H9 (cell line): Measurements from ENCODE around the gene DOLPP1. TPM values are rescaled to one million over a fixed set of nuclear protein-coding genes. Genes with fewer than 3 reads are reported as not detected.

ENCODE experiments used
- DNase-seq: peaks from one replicate; pipeline ENCODE4 v3.0.0-alpha.2; 2017
- H2AFZ ChIP-seq: one replicate; pipeline ENCODE4 v1.6.1; 2013; ENCODE audit warnings: mild to moderate bottlenecking, low read length, control low read depth, moderate library complexity
- H2AK5ac ChIP-seq: 2 replicates; pipeline ENCODE4 v1.6.1; 2013; ENCODE audit warnings: low read length, control low read depth, mixed read lengths; ENCODE audit not compliant: insufficient read length
- H2BK120ac ChIP-seq: one replicate; pipeline ENCODE4 v1.6.1; 2013; ENCODE audit warnings: low read depth, mild to moderate bottlenecking, low read length, control low read depth, inconsistent platforms; ENCODE audit not compliant: poor library complexity, severe bottlenecking
- H2BK12ac ChIP-seq: 2 replicates; pipeline ENCODE4 v1.6.1; 2013; ENCODE audit warnings: low read length, control low read depth, mixed read lengths, low read depth; ENCODE audit not compliant: insufficient read length
- H2BK15ac ChIP-seq: 2 replicates; pipeline ENCODE4 v1.6.1; 2013; ENCODE audit warnings: low read depth, low read length, control low read depth
- H2BK20ac ChIP-seq: one replicate; pipeline ENCODE4 v1.6.1; 2013; ENCODE audit warnings: low read depth, mild to moderate bottlenecking, low read length, control low read depth, inconsistent platforms; ENCODE audit not compliant: poor library complexity, severe bottlenecking
- H2BK5ac ChIP-seq: 2 replicates; pipeline ENCODE4 v1.6.1; 2013; ENCODE audit warnings: low read length, control low read depth, mixed read lengths; ENCODE audit not compliant: insufficient read length
- H3K14ac ChIP-seq: 2 replicates; pipeline ENCODE4 v1.6.1; 2013; ENCODE audit warnings: low read length, control low read depth; ENCODE audit not compliant: insufficient read depth
- H3K18ac ChIP-seq: 2 replicates; pipeline ENCODE4 v1.6.1; 2013; ENCODE audit warnings: low read depth, mild to moderate bottlenecking, mixed read lengths, low read length, control low read depth; ENCODE audit not compliant: insufficient read length
- H3K23ac ChIP-seq: 2 replicates; pipeline ENCODE4 v1.6.1; 2013; ENCODE audit warnings: low read length, control low read depth, mixed read lengths, low read depth; ENCODE audit not compliant: insufficient read length
- H3K23me2 ChIP-seq: 2 replicates; pipeline ENCODE4 v1.6.1; 2013; ENCODE audit warnings: low read depth, mild to moderate bottlenecking, mixed read lengths, low read length, control low read depth; ENCODE audit not compliant: insufficient read length, poor library complexity, severe bottlenecking
- H3K27ac ChIP-seq: 2 replicates; pipeline ENCODE4 v1.5.1; 2013; ENCODE audit warnings: low read length, control low read depth, mixed read lengths, low read depth; ENCODE audit not compliant: insufficient read length
- H3K27me3 ChIP-seq: 2 replicates; pipeline ENCODE4 v1.6.1; 2013; ENCODE audit warnings: low read length, control low read depth, inconsistent platforms; ENCODE audit not compliant: insufficient read depth
- H3K4ac ChIP-seq: 2 replicates; pipeline ENCODE4 v1.6.1; 2013; ENCODE audit warnings: low read depth, mild to moderate bottlenecking, control low read depth, inconsistent platforms, low read length, moderate library complexity
- H3K4me1 ChIP-seq: 2 replicates; pipeline ENCODE4 v1.6.1; 2013; ENCODE audit warnings: low read length, control low read depth, inconsistent platforms; ENCODE audit not compliant: insufficient read depth
- H3K4me2 ChIP-seq: 2 replicates; pipeline ENCODE4 v1.6.1; 2013; ENCODE audit warnings: low read length, control low read depth, mixed read lengths; ENCODE audit not compliant: insufficient read length, insufficient read depth
- H3K56ac ChIP-seq: 2 replicates; pipeline ENCODE4 v1.6.1; 2013; ENCODE audit warnings: low read depth, mild to moderate bottlenecking, mixed read lengths, low read length, control low read depth; ENCODE audit not compliant: insufficient read length
- H3K79me1 ChIP-seq: 2 replicates; pipeline ENCODE4 v1.6.1; 2013; ENCODE audit warnings: low read depth, mild to moderate bottlenecking, moderate library complexity, low read length, control low read depth, inconsistent platforms; ENCODE audit not compliant: insufficient read depth, poor library complexity, severe bottlenecking
- H3K79me2 ChIP-seq: 2 replicates; pipeline ENCODE4 v1.6.1; 2013; ENCODE audit warnings: low read length, control low read depth, inconsistent platforms; ENCODE audit not compliant: insufficient read depth
- H3K9ac ChIP-seq: 2 replicates; pipeline ENCODE4 v1.6.1; 2013; ENCODE audit warnings: low read length, control low read depth, mixed read lengths; ENCODE audit not compliant: insufficient read length; ENCODE audit errors: extremely low read depth
- H3K9me3 ChIP-seq: one replicate; pipeline ENCODE4 v1.6.1; 2013; ENCODE audit warnings: low read depth, low read length, inconsistent platforms; ENCODE audit not compliant: control insufficient read depth
- H3T11ph ChIP-seq: one replicate; pipeline ENCODE4 v1.6.1; 2013; ENCODE audit warnings: mild to moderate bottlenecking, low read length, control low read depth, inconsistent platforms
- H4K20me1 ChIP-seq: one replicate; pipeline ENCODE4 v1.6.1; 2013; ENCODE audit not compliant: control insufficient read depth, insufficient read length, insufficient read depth
- H4K5ac ChIP-seq: 2 replicates; pipeline ENCODE4 v1.6.1; 2013; ENCODE audit warnings: low read depth, mild to moderate bottlenecking, mixed read lengths, low read length, control low read depth; ENCODE audit not compliant: insufficient read length
- H4K8ac ChIP-seq: replicated peaks from 2 replicates; pipeline ENCODE4 v1.6.1; 2013; ENCODE audit warnings: low read length, control low read depth, mixed read lengths, low read depth; ENCODE audit not compliant: insufficient read length
- H4K91ac ChIP-seq: 2 replicates; pipeline ENCODE4 v1.6.1; 2013; ENCODE audit warnings: low read depth, mild to moderate bottlenecking, moderate library complexity, mixed read lengths, low read length, control low read depth; ENCODE audit not compliant: insufficient read length
- H3K27ac Mint-ChIP-seq, 3 experiments: 2 replicates in 2 of 3; 3 replicates in 1 of 3; pipeline ENCODE4 v1.8.0; 2020 to 2021; ENCODE audit warnings: mixed read lengths in 3 of 3, mild to moderate bottlenecking in 1 of 3, moderate library complexity in 1 of 3
- H3K27me3 Mint-ChIP-seq: 2 replicates; pipeline ENCODE4 v1.8.0; 2021; ENCODE audit warnings: low read depth, mild to moderate bottlenecking, moderate library complexity, mixed read lengths
- H3K36me3 Mint-ChIP-seq, 3 experiments: 2 replicates in 2 of 3; 3 replicates in 1 of 3; pipeline ENCODE4 v1.8.0; 2020 to 2021; ENCODE audit warnings: low read depth in 3 of 3, mixed read lengths in 3 of 3; ENCODE audit not compliant: insufficient read depth in 1 of 3
- H3K4me1 Mint-ChIP-seq, 2 experiments: 2 replicates each; pipeline ENCODE4 v1.8.0; 2020; ENCODE audit warnings: mixed read lengths in 2 of 2
- H3K4me3 Mint-ChIP-seq, 2 experiments: 2 replicates in 1 of 2; 3 replicates in 1 of 2; pipeline ENCODE4 v1.8.0; 2020 to 2021; ENCODE audit warnings: mild to moderate bottlenecking in 2 of 2, mixed read lengths in 2 of 2, moderate library complexity in 1 of 2
- H3K9me3 Mint-ChIP-seq, 2 experiments: 2 replicates in 1 of 2; 3 replicates in 1 of 2; pipeline ENCODE4 v1.8.0; 2020; ENCODE audit warnings: mild to moderate bottlenecking in 2 of 2, mixed read lengths in 2 of 2, moderate library complexity in 1 of 2
- CTCF ChIP-seq: fragments of 200-600 bp; sonication (generic); conservative IDR thresholded peaks from 3 replicates; pipeline ENCODE4 v1.8.0; 2021; ENCODE audit warnings: antibody characterized with exemption, mild to moderate bottlenecking
- WGBS: extraction: QIAGEN DNeasy Blood & Tissue Kit; methylation state at CpG from one replicate; pipeline ENCODE4 v1.1.7; 2013; ENCODE audit warnings: missing lambda C conversion rate, low lambda C conversion rate, mixed read lengths; ENCODE audit not compliant: insufficient read length; ENCODE audit errors: extremely low coverage; 5-methylcytosine and 5-hydroxymethylcytosine counted together
- total RNA-seq: library from RNA; stranded (reverse); gene quantifications from 2 replicates; pipeline ENCODE4 v1.2.1, GENCODE V29; 2021

The DOLPP1 gene
- total RNA-seq, 1 experiment from 2014 or later: 42.6 TPM

DNA sequence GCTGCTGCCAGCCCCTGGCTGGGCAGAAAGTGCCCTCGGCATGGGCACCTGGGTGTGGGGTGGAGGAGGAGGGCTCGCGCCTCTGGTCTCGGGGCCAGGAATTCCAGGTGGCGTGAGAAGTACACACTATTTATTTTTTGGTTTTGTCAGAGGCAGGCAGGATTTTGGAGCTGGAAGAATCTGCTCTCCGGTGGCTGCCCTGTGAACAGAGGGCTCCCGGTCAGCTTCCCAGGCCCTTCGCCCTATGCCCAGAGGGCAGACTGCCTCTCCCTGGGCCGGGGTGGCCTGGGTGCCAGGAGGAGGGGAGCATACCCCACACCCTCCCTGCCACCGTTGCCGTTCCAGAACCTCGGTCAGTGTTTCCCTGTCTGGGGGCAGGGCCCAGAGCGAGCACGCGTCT, 8.3 kb downstream of the DOLPP1 start:
- H2BK120ac ChIP-seq: no peak overlapping the region
- no peaks in the 10 kb centered on the region for H3K23me2 ChIP-seq
- no peak overlapping the region for H3K4me2 ChIP-seq
- no peak overlapping the region for H3K9ac ChIP-seq
- no peaks in the 10 kb centered on the region for H3K79me1 ChIP-seq
- no peak overlapping the region for H4K5ac ChIP-seq
- no peak overlapping the region for H2BK15ac ChIP-seq
- no peak overlapping the region for H4K8ac ChIP-seq
- H3K4ac ChIP-seq: no peak overlapping the region
- Mint-ChIP-seq H3K27ac (no peak overlapping the region; a peak in 1 of 7 replicates), H3K36me3 (peaks cover 20 to 53% (median 39%) of the 10 kb centered on the region in 3 experiments; a peak in 6 of 7 replicates), H3K4me3 (no peak overlapping the region), H3K4me1 (no peaks in the 10 kb centered on the region), H3K27me3 (no peaks in the 10 kb centered on the region), H3K9me3 (no peaks in the 10 kb centered on the region)
- H3K14ac ChIP-seq: no peak overlapping the region
- H3K18ac ChIP-seq: no peak overlapping the region
- DNase-seq: no peak
- H3K27ac ChIP-seq: no peak overlapping the region
- H3T11ph ChIP-seq: no peak overlapping the region
- no peak overlapping the region for H3K56ac ChIP-seq
- no peaks in the 10 kb centered on the region for H3K27me3 ChIP-seq
- H3K79me2 ChIP-seq: no peaks in the 10 kb centered on the region
- H4K20me1 ChIP-seq: no peaks in the 10 kb centered on the region
- no peak overlapping the region for H2BK5ac ChIP-seq
- no peak overlapping the region for H2AFZ ChIP-seq
- no peak overlapping the region for H2AK5ac ChIP-seq
- no CpG with 5 or more reads among the region's 15 CpGs for WGBS
- H3K23ac ChIP-seq: no peak overlapping the region
- no peak overlapping the region for H2BK20ac ChIP-seq
- H3K4me1 ChIP-seq: no peaks in the 10 kb centered on the region
- no peak for TF ChIP-seq CTCF
- no peak overlapping the region for H2BK12ac ChIP-seq
- no peak overlapping the region for H4K91ac ChIP-seq
- no peaks in the 10 kb centered on the region for H3K9me3 ChIP-seq
